WTC11 (cell line): ENCODE measurements around the gene GABRB1. TPM values are rescaled to one million over a fixed set of nuclear protein-coding genes. Genes with fewer than 3 reads are reported as not detected.

Experiments used
- ATAC-seq: fragments of 200-7000 bp; cut with Tn5 transposase; 2 replicates; pipeline ENCODE4 v1.10.0; 2021; ENCODE audit warnings: mild to moderate bottlenecking, moderate library complexity
- CTCF ChIA-PET: fragments of 300-600 bp; sonication (Branson Sonifier 250); formaldehyde crosslinking; loops from one replicate; lab custom pipeline; 2021; ENCODE audit warnings: antibody characterized with exemption; lab: Charles Lee
- POLR2A ChIA-PET: fragments of 350-600 bp; sonication (Branson Sonifier 250); formaldehyde crosslinking; loops from one replicate; lab custom pipeline; 2021; ENCODE audit warnings: antibody characterized with exemption; lab: Charles Lee
- DNase-seq: peaks from one replicate; pipeline ENCODE4 v3.0.0; 2021; ENCODE audit warnings: low spot score
- H3K27ac Mint-ChIP-seq: 2 replicates; pipeline ENCODE4 v1.8.0; 2021; ENCODE audit warnings: mixed read lengths
- H3K27me3 Mint-ChIP-seq: 2 replicates; pipeline ENCODE4 v1.8.0; 2021; ENCODE audit warnings: low read depth, mild to moderate bottlenecking, moderate library complexity, mixed read lengths
- H3K36me3 Mint-ChIP-seq: 2 replicates; pipeline ENCODE4 v1.8.0; 2021; ENCODE audit warnings: mixed read lengths
- H3K4me1 Mint-ChIP-seq: 2 replicates; pipeline ENCODE4 v1.8.0; 2022; ENCODE audit warnings: mixed read lengths
- H3K4me3 Mint-ChIP-seq: 2 replicates; pipeline ENCODE4 v1.8.0; 2021; ENCODE audit warnings: mild to moderate bottlenecking, moderate library complexity, mixed read lengths
- H3K9me3 Mint-ChIP-seq: 2 replicates; pipeline ENCODE4 v1.8.0; 2021; ENCODE audit warnings: mixed read lengths
- EMX1 ChIP-seq: fragments of 250-450 bp; sonication (Bioruptor Pico); IDR thresholded peaks from 2 replicates; pipeline ENCODE4 v1.8.0; 2021; ENCODE audit warnings: mild to moderate bottlenecking
- FOXJ3 ChIP-seq: sonication (generic); formaldehyde crosslinking; IDR thresholded peaks from 2 replicates; pipeline ENCODE4 v1.9.0; 2021; ENCODE audit warnings: missing genetic modification reagents, mild to moderate bottlenecking, borderline replicate concordance
- GRHL2 ChIP-seq: fragments of 250-450 bp; sonication (Bioruptor Pico); IDR thresholded peaks from 2 replicates; pipeline ENCODE4 v1.8.0; 2022; ENCODE audit warnings: mild to moderate bottlenecking, moderate library complexity; ENCODE audit not compliant: insufficient replicate concordance, severe bottlenecking
- NFE2L1 ChIP-seq: sonication (generic); formaldehyde crosslinking; IDR thresholded peaks from 2 replicates; pipeline ENCODE4 v1.8.1; 2023; ENCODE audit warnings: missing genetic modification reagents
- PRRX2 ChIP-seq: fragments of 250-450 bp; sonication (Bioruptor Pico); IDR thresholded peaks from 2 replicates; pipeline ENCODE4 v1.8.0; 2021; ENCODE audit warnings: mild to moderate bottlenecking
- ZNF121 ChIP-seq: sonication (generic); formaldehyde crosslinking; IDR thresholded peaks from 2 replicates; pipeline ENCODE4 v1.8.0; 2023; ENCODE audit warnings: missing genetic modification reagents
- ZNF317 ChIP-seq: sonication (generic); formaldehyde crosslinking; IDR thresholded peaks from 2 replicates; pipeline ENCODE4 v1.8.1; 2023; ENCODE audit warnings: low read depth, mild to moderate bottlenecking, moderate library complexity, missing genetic modification reagents, borderline replicate concordance
- ZNF396 ChIP-seq: fragments of 250-450 bp; sonication (Bioruptor Pico); IDR thresholded peaks from 2 replicates; pipeline ENCODE4 v1.8.0; 2021; ENCODE audit warnings: mild to moderate bottlenecking, moderate library complexity, borderline replicate concordance
- total RNA-seq: library from RNA; stranded (reverse); gene quantifications from 3 replicates; pipeline ENCODE4 v1.2.3, GENCODE V29; 2021
- TF ChIP-seq, protein P1 (sequence below): sonication (generic); formaldehyde crosslinking; IDR thresholded peaks from 2 replicates; pipeline ENCODE4 v1.8.0; 2023; ENCODE audit warnings: mild to moderate bottlenecking, missing genetic modification reagents
- TF ChIP-seq, protein P2 (sequence below): fragments of 250-450 bp; sonication (Bioruptor Pico); IDR thresholded peaks from 2 replicates; pipeline ENCODE4 v1.8.0; 2021; ENCODE audit warnings: mild to moderate bottlenecking
- TF ChIP-seq, protein P3 (sequence below): fragments of 250-450 bp; sonication (Bioruptor Pico); IDR thresholded peaks from 2 replicates; pipeline ENCODE4 v1.9.0; 2021; ENCODE audit warnings: moderate library complexity, mild to moderate bottlenecking, inconsistent platforms, borderline replicate concordance
- TF ChIP-seq, protein P4 (sequence below): sonication (generic); formaldehyde crosslinking; IDR thresholded peaks from 2 replicates; pipeline ENCODE4 v1.8.1; 2022; ENCODE audit warnings: missing genetic modification reagents, borderline replicate concordance
- TF ChIP-seq, protein P5 (sequence below): sonication (generic); formaldehyde crosslinking; IDR thresholded peaks from 2 replicates; pipeline ENCODE4 v1.8.1; 2022; ENCODE audit warnings: mild to moderate bottlenecking, moderate library complexity, missing genetic modification reagents
- TF ChIP-seq, protein P6 (sequence below): sonication (generic); formaldehyde crosslinking; IDR thresholded peaks from 2 replicates; pipeline ENCODE4 v1.8.1; 2023; ENCODE audit warnings: mild to moderate bottlenecking, missing genetic modification reagents, borderline replicate concordance
- TF ChIP-seq, protein P7 (sequence below): sonication (generic); formaldehyde crosslinking; IDR thresholded peaks from 2 replicates; pipeline ENCODE4 v1.8.0; 2023; ENCODE audit warnings: missing genetic modification reagents, mild to moderate bottlenecking, borderline replicate concordance
- TF ChIP-seq, protein P8 (sequence below): sonication (generic); formaldehyde crosslinking; IDR thresholded peaks from 2 replicates; pipeline ENCODE4 v1.8.0; 2022; ENCODE audit warnings: mild to moderate bottlenecking, missing genetic modification reagents

Gene GABRB1
- total RNA-seq, 1 experiment from 2014 or later: 0.66 TPM

DNA sequence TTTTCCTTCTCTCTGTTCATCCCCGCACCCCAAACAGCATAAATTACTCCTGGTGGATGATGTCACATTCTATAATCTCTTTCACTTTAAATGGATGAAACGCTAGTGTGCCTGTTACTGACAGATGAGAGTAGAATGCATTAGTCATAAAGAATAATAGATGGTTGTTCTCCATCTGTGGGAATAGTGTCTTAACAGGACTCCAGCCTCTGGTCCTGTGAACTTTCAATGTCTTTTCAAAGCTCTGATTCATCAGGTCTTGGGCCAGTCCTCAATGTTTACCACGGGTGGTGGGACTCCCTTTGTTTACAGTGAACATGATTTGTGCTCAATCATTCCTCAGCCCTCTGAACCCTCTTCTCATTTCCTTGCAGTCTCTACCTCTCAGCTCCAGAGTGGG, 182.6 kb downstream of the GABRB1 start:
- H3K4me3 Mint-ChIP-seq: no peak overlapping the region
- ChIA-PET CTCF (no interaction called here), POLR2A (no interaction called here)
- H3K27ac Mint-ChIP-seq: no peak overlapping the region
- no peak for DNase-seq
- H3K36me3 Mint-ChIP-seq: no peaks in the 10 kb centered on the region
- no peaks in the 10 kb centered on the region for H3K9me3 Mint-ChIP-seq
- no peak for ATAC-seq
- no peaks in the 10 kb centered on the region for H3K27me3 Mint-ChIP-seq
- TF ChIP-seq, protein P1, sequence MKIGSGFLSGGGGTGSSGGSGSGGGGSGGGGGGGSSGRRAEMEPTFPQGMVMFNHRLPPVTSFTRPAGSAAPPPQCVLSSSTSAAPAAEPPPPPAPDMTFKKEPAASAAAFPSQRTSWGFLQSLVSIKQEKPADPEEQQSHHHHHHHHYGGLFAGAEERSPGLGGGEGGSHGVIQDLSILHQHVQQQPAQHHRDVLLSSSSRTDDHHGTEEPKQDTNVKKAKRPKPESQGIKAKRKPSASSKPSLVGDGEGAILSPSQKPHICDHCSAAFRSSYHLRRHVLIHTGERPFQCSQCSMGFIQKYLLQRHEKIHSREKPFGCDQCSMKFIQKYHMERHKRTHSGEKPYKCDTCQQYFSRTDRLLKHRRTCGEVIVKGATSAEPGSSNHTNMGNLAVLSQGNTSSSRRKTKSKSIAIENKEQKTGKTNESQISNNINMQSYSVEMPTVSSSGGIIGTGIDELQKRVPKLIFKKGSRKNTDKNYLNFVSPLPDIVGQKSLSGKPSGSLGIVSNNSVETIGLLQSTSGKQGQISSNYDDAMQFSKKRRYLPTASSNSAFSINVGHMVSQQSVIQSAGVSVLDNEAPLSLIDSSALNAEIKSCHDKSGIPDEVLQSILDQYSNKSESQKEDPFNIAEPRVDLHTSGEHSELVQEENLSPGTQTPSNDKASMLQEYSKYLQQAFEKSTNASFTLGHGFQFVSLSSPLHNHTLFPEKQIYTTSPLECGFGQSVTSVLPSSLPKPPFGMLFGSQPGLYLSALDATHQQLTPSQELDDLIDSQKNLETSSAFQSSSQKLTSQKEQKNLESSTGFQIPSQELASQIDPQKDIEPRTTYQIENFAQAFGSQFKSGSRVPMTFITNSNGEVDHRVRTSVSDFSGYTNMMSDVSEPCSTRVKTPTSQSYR (CRISPR knock-in tag): no peak
- TF ChIP-seq, protein P2, sequence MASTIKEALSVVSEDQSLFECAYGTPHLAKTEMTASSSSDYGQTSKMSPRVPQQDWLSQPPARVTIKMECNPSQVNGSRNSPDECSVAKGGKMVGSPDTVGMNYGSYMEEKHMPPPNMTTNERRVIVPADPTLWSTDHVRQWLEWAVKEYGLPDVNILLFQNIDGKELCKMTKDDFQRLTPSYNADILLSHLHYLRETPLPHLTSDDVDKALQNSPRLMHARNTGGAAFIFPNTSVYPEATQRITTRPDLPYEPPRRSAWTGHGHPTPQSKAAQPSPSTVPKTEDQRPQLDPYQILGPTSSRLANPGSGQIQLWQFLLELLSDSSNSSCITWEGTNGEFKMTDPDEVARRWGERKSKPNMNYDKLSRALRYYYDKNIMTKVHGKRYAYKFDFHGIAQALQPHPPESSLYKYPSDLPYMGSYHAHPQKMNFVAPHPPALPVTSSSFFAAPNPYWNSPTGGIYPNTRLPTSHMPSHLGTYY (CRISPR knock-in tag): no peak
- TF ChIP-seq, protein P3, sequence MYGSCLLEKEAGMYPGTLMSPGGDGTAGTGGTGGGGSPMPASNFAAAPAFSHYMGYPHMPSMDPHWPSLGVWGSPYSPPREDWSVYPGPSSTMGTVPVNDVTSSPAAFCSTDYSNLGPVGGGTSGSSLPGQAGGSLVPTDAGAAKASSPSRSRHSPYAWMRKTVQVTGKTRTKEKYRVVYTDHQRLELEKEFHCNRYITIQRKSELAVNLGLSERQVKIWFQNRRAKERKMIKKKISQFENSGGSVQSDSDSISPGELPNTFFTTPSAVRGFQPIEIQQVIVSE: no peak
- TF ChIP-seq ZNF317 (CRISPR knock-in tag) (no peak), ZNF121 (no peak), FOXJ3 (CRISPR knock-in tag) (no peak), EMX1 (CRISPR knock-in tag) (no peak), ZNF396 (no peak), GRHL2 (CRISPR knock-in tag) (no peak), PRRX2 (CRISPR knock-in tag) (no peak), NFE2L1 (no peak)
- TF ChIP-seq, protein P4, sequence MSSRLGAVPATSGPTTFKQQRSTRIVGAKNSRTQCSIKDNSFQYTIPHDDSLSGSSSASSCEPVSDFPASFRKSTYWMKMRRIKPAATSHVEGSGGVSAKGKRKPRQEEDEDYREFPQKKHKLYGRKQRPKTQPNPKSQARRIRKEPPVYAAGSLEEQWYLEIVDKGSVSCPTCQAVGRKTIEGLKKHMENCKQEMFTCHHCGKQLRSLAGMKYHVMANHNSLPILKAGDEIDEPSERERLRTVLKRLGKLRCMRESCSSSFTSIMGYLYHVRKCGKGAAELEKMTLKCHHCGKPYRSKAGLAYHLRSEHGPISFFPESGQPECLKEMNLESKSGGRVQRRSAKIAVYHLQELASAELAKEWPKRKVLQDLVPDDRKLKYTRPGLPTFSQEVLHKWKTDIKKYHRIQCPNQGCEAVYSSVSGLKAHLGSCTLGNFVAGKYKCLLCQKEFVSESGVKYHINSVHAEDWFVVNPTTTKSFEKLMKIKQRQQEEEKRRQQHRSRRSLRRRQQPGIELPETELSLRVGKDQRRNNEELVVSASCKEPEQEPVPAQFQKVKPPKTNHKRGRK (CRISPR knock-in tag): no peak
- TF ChIP-seq, protein P5, sequence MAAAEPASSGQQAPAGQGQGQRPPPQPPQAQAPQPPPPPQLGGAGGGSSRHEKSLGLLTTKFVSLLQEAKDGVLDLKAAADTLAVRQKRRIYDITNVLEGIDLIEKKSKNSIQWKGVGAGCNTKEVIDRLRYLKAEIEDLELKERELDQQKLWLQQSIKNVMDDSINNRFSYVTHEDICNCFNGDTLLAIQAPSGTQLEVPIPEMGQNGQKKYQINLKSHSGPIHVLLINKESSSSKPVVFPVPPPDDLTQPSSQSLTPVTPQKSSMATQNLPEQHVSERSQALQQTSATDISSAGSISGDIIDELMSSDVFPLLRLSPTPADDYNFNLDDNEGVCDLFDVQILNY (CRISPR knock-in tag): no peak
- TF ChIP-seq, protein P6, sequence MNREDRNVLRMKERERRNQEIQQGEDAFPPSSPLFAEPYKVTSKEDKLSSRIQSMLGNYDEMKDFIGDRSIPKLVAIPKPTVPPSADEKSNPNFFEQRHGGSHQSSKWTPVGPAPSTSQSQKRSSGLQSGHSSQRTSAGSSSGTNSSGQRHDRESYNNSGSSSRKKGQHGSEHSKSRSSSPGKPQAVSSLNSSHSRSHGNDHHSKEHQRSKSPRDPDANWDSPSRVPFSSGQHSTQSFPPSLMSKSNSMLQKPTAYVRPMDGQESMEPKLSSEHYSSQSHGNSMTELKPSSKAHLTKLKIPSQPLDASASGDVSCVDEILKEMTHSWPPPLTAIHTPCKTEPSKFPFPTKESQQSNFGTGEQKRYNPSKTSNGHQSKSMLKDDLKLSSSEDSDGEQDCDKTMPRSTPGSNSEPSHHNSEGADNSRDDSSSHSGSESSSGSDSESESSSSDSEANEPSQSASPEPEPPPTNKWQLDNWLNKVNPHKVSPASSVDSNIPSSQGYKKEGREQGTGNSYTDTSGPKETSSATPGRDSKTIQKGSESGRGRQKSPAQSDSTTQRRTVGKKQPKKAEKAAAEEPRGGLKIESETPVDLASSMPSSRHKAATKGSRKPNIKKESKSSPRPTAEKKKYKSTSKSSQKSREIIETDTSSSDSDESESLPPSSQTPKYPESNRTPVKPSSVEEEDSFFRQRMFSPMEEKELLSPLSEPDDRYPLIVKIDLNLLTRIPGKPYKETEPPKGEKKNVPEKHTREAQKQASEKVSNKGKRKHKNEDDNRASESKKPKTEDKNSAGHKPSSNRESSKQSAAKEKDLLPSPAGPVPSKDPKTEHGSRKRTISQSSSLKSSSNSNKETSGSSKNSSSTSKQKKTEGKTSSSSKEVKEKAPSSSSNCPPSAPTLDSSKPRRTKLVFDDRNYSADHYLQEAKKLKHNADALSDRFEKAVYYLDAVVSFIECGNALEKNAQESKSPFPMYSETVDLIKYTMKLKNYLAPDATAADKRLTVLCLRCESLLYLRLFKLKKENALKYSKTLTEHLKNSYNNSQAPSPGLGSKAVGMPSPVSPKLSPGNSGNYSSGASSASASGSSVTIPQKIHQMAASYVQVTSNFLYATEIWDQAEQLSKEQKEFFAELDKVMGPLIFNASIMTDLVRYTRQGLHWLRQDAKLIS (CRISPR knock-in tag): no peak
- TF ChIP-seq, protein P7, sequence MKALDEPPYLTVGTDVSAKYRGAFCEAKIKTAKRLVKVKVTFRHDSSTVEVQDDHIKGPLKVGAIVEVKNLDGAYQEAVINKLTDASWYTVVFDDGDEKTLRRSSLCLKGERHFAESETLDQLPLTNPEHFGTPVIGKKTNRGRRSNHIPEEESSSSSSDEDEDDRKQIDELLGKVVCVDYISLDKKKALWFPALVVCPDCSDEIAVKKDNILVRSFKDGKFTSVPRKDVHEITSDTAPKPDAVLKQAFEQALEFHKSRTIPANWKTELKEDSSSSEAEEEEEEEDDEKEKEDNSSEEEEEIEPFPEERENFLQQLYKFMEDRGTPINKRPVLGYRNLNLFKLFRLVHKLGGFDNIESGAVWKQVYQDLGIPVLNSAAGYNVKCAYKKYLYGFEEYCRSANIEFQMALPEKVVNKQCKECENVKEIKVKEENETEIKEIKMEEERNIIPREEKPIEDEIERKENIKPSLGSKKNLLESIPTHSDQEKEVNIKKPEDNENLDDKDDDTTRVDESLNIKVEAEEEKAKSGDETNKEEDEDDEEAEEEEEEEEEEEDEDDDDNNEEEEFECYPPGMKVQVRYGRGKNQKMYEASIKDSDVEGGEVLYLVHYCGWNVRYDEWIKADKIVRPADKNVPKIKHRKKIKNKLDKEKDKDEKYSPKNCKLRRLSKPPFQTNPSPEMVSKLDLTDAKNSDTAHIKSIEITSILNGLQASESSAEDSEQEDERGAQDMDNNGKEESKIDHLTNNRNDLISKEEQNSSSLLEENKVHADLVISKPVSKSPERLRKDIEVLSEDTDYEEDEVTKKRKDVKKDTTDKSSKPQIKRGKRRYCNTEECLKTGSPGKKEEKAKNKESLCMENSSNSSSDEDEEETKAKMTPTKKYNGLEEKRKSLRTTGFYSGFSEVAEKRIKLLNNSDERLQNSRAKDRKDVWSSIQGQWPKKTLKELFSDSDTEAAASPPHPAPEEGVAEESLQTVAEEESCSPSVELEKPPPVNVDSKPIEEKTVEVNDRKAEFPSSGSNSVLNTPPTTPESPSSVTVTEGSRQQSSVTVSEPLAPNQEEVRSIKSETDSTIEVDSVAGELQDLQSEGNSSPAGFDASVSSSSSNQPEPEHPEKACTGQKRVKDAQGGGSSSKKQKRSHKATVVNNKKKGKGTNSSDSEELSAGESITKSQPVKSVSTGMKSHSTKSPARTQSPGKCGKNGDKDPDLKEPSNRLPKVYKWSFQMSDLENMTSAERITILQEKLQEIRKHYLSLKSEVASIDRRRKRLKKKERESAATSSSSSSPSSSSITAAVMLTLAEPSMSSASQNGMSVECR: no peak
- TF ChIP-seq, protein P8, sequence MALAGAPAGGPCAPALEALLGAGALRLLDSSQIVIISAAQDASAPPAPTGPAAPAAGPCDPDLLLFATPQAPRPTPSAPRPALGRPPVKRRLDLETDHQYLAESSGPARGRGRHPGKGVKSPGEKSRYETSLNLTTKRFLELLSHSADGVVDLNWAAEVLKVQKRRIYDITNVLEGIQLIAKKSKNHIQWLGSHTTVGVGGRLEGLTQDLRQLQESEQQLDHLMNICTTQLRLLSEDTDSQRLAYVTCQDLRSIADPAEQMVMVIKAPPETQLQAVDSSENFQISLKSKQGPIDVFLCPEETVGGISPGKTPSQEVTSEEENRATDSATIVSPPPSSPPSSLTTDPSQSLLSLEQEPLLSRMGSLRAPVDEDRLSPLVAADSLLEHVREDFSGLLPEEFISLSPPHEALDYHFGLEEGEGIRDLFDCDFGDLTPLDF: no peak
- H3K4me1 Mint-ChIP-seq: no peaks in the 10 kb centered on the region
